D721Med (cell line): Measurements from ENCODE around the gene SLC39A11.
"Not testable (repeated sequence)": the region's sequence is repeated elsewhere in the genome, so short reads cannot be mapped to it uniquely, and the experiment has no call there.

Experiments used
- DNase-seq: peaks from one replicate; pipeline ENCODE4 v3.0.0; 2011; ENCODE audit warnings: low spot score; ENCODE audit not compliant: insufficient read length
- FAIRE-seq: peaks from 2 replicates; lab custom pipeline; 2011; peaks lifted over from hg19 to GRCh38; lab: Jason Lieb, UNC
- TF ChIP-seq, protein P1 (sequence below): IDR thresholded peaks from 2 replicates; pipeline ENCODE4 v1.5.1; 2012; ENCODE audit warnings: mild to moderate bottlenecking, control low read depth; ENCODE audit not compliant: insufficient read depth; ENCODE audit errors: missing control alignments

Gene SLC39A11

GRCh38 chr17:73072219-73072962 is 20.1 kb downstream of the SLC39A11 start:
- FAIRE-seq: no peak

GRCh38 chr17:73071066-73071999 is 21.2 kb downstream of the SLC39A11 start:
- TF ChIP-seq, protein P1, sequence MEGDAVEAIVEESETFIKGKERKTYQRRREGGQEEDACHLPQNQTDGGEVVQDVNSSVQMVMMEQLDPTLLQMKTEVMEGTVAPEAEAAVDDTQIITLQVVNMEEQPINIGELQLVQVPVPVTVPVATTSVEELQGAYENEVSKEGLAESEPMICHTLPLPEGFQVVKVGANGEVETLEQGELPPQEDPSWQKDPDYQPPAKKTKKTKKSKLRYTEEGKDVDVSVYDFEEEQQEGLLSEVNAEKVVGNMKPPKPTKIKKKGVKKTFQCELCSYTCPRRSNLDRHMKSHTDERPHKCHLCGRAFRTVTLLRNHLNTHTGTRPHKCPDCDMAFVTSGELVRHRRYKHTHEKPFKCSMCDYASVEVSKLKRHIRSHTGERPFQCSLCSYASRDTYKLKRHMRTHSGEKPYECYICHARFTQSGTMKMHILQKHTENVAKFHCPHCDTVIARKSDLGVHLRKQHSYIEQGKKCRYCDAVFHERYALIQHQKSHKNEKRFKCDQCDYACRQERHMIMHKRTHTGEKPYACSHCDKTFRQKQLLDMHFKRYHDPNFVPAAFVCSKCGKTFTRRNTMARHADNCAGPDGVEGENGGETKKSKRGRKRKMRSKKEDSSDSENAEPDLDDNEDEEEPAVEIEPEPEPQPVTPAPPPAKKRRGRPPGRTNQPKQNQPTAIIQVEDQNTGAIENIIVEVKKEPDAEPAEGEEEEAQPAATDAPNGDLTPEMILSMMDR: no peak
- FAIRE-seq (no peak), DNase-seq (no peak)

More at GRCh38 chr17:73072219-73072962, 20.1 kb downstream of the SLC39A11 start:
- DNase-seq: no peak
- TF ChIP-seq, protein P1: no peak

- FAIRE-seq: no peak
These were observed 22.6 kb downstream of the SLC39A11 start for GRCh38 chr17:73069841-73070240.

DNA sequence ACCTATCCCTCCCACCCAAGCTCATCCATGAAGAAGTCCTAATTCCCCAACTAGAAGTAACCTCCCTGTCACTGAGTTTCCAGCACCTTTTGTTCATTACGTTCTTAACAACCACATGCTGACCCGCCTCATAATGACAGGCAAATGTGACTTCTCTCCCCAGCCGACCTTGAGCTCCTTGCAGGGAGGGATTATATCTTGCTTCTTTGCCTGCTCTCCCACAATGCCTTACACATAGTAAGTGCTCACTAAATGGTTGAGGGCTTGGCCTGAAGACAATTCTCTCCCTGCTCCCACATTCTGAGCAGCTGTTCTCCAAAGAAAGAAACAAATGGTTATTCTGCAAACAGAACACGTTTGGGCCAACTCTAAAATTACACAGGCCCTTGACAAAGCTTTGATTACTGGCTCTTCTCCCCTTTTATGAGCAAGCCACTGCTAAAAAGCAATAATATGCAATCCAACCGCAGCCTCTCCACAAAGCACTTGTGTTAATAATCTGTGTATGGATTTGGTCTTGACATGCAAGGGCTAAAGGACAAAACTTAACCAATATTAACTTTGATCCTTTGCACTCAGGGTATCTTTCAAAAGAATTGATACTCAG is 23.2 kb downstream of the SLC39A11 start:
- DNase-seq: no peak
- no peak for FAIRE-seq
- TF ChIP-seq, protein P1: no peak

More at GRCh38 chr17:73069841-73070240, 22.6 kb downstream of the SLC39A11 start:
- TF ChIP-seq, protein P1: no peak
- DNase-seq: no peak

DNA sequence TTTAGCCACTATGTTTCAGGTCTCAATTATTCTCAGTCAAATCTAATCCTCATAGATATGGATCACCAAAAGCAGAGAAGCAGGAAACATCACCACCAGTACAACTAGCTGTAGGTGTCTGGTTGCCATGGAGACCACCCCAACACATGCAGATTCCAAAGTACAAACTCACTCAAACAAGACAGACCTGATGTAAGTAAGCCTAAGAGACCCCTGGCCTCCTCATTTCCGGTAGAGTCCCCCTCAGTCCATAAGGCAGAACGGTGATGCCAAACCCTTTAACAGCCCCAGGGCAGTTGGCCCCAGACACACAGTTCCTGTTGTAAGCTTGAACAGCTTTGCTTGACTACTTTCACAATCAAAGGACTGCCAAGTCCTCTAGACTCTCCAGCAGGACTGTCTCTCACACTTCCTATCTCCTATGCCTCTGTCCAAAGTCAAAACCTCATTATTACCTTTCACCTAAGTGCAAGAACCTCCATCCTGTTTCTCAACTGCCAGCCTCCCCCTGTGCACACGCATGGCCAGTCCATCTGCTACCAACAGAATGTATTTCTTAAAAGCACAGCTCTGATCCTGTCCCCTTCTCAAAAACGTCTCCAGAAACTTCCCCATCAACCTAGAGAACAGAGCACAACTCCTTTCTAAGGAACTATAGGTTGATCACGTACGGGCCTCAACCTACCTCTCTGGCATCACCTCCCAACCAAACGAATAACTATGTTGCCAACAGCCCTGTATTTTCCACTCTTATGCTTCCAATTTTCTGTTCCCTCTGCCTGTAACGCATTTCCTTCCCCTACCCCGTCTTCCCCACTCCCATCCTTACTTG is 23.9 kb downstream of the SLC39A11 start:
- FAIRE-seq (no peak), DNase-seq (no peak)
- TF ChIP-seq, protein P1: no peak

DNA sequence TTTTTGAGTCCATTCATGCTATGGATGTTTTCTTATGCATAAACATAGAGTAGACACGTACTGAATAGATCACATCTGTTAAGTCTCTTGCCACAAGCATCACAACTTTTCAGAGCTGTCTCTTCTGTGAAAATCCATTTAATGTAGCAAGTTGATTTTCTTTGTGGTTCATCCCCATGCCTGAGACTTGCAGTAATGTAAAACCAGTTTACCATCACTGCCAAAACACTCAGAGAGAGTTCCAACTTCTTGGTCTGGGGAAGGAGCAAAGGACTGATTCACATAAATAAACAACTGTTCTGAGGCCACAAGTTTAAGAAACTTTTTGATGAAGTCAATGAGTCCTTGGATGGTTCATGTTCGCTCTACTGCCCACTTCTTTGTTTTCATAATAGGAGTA is 24.8 kb downstream of the SLC39A11 start:
- not testable (repeated sequence) for FAIRE-seq, DNase-seq
